ENCODE data around the gene HOXA11.

DNA sequence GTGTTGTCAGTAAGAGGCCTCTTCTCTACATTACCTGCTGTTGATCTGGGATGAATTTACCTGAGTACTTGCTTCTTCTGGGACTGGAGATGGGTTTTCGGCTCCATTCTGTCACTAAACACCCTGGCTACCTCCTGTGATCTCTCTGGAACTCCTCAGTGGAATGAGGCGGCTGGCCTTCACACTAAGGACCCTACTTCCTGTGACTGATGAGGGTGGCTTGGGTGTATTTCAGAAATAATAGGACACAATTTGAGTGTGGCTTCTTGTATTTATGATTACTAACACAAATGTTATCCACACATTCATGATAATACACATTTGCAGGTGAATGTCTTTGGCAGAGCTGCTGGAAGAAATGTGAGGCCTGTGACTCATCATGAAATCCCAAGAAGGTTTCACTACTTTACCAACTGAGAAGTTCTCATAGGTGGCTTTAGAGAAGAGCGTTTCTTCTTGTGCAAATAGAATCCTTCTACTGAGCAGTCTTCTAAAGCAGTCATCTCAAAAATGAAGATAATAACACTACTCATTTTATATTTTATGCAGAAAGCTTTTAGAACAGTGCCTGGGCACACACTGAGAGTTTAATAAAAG, 36.3 kb upstream of the HOXA11 start:
- TF ChIP-seq, protein P1, sequence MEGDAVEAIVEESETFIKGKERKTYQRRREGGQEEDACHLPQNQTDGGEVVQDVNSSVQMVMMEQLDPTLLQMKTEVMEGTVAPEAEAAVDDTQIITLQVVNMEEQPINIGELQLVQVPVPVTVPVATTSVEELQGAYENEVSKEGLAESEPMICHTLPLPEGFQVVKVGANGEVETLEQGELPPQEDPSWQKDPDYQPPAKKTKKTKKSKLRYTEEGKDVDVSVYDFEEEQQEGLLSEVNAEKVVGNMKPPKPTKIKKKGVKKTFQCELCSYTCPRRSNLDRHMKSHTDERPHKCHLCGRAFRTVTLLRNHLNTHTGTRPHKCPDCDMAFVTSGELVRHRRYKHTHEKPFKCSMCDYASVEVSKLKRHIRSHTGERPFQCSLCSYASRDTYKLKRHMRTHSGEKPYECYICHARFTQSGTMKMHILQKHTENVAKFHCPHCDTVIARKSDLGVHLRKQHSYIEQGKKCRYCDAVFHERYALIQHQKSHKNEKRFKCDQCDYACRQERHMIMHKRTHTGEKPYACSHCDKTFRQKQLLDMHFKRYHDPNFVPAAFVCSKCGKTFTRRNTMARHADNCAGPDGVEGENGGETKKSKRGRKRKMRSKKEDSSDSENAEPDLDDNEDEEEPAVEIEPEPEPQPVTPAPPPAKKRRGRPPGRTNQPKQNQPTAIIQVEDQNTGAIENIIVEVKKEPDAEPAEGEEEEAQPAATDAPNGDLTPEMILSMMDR (IDR thresholded peaks at IDR 0.05): no peak
- no peak for TF ChIP-seq POLR2A (IDR thresholded peaks at IDR 0.05)

All from vagina (tissue), 2 donors.